Measurements from ENCODE around the gene GABRG3. TPM values are rescaled to one million over a fixed set of nuclear protein-coding genes. Genes with fewer than 3 reads are reported as not detected.

GABRG3 gene
- polyA plus RNA-seq, 1 experiment: not detected

DNA sequence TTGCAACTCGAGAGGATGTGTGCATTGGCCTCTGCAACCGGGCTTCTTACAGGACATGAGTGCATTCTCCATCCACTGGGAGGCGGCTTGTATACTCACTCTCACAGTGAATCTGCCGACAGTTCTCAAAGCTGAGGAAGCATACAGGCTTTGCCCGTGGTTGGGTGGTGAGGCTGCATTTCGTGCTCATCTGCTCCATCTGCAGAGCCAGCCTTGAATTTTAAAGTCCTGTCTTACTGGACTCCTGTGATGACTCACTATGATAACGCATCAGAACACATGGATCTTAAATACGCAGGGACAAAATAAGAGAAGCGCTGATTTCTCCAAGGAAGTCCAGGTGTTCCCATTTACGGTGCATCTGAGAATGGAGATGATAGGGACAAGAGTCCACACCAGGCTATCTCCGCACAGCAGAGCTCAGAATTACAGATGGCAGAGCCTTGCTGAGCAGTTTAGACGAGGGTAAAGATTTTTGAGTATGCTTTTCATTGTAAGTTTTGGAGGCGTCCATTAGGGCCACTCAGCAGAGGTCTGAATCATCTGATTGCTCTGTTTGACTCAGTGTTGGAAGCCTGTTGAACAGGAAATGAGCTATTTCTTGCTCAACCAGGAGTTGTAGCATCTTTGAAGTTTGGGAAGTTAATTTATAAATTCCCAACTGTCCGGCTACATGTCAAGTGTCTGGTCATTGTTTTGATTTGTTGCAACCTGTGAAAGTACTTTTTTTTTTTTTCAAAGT is 87.1 kb downstream of the GABRG3 start:
- CTCF ChIA-PET: no interaction called here
- Histone ChIP-seq H3K27me3 (ENCODE audit: control insufficient read depth, insufficient read depth, low read length) (no peaks in the 10 kb centered on the region), H3K36me3 (ENCODE audit: control insufficient read depth, insufficient read depth, low read length) (no peaks in the 10 kb centered on the region), H3K4me3 (ENCODE audit: low read depth, low read length) (no peak overlapping the region)
- DNase-seq (ENCODE audit: low read depth): no peak
- TF ChIP-seq, protein P1, sequence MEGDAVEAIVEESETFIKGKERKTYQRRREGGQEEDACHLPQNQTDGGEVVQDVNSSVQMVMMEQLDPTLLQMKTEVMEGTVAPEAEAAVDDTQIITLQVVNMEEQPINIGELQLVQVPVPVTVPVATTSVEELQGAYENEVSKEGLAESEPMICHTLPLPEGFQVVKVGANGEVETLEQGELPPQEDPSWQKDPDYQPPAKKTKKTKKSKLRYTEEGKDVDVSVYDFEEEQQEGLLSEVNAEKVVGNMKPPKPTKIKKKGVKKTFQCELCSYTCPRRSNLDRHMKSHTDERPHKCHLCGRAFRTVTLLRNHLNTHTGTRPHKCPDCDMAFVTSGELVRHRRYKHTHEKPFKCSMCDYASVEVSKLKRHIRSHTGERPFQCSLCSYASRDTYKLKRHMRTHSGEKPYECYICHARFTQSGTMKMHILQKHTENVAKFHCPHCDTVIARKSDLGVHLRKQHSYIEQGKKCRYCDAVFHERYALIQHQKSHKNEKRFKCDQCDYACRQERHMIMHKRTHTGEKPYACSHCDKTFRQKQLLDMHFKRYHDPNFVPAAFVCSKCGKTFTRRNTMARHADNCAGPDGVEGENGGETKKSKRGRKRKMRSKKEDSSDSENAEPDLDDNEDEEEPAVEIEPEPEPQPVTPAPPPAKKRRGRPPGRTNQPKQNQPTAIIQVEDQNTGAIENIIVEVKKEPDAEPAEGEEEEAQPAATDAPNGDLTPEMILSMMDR (IDR thresholded peaks at IDR 0.05; ENCODE audit: insufficient read depth, low read depth, low read length): no peak
- POLR2A ChIA-PET: no interaction called here

GRCh38 chr15:27058939-27059338 is 88.0 kb downstream of the GABRG3 start:
- ChIA-PET CTCF (no interaction called here), POLR2A (no interaction called here)
- Histone ChIP-seq H3K36me3 (ENCODE audit: control insufficient read depth, insufficient read depth, low read length) (no peaks in the 10 kb centered on the region), H3K27me3 (ENCODE audit: control insufficient read depth, insufficient read depth, low read length) (no peaks in the 10 kb centered on the region), H3K4me3 (ENCODE audit: low read depth, low read length) (no peak overlapping the region)
- no peak for DNase-seq (ENCODE audit: low read depth)
- TF ChIP-seq, protein P1 (IDR thresholded peaks at IDR 0.05; ENCODE audit: insufficient read depth, low read depth, low read length): no peak

DNA sequence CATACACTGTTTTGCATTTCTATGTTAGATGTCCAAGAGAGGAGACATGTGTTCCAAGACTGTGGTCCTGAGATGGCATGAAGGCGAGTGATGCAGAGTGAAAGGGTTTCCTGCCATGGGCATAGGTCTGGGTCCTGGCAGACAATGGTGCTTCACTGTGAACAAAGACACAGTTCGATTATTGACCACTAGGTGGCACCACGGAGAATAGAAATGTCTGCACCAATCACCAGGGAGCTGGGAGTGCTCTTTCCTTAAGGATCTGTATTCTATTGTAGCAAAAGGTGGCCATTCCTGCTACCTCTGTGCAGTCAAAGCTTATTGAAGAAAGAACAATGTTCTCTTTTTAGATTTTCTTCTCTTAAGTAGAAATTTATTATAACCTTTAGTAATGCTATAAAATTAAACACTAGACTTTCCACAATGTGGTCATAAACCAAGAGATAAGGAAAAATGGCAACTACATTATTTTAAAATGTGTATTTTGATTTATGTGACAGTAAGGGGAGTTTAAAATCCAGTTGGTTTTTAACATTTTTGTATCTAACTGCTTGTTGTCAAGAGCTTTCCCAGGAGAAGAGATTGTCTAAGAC is 88.7 kb downstream of the GABRG3 start:
- Histone ChIP-seq H3K4me3 (ENCODE audit: low read depth, low read length) (no peak overlapping the region), H3K27me3 (ENCODE audit: control insufficient read depth, insufficient read depth, low read length) (no peaks in the 10 kb centered on the region), H3K36me3 (ENCODE audit: control insufficient read depth, insufficient read depth, low read length) (no peaks in the 10 kb centered on the region)
- TF ChIP-seq, protein P1 (IDR thresholded peaks at IDR 0.05; ENCODE audit: insufficient read depth, low read depth, low read length): peak; percentile 29; the same call in 1 of the 2 replicates
- ChIA-PET CTCF (no interaction called here), POLR2A (no interaction called here)
- no peak for DNase-seq (ENCODE audit: low read depth)

- no peaks in the 10 kb centered on the region for H3K27me3 ChIP-seq (ENCODE audit: control insufficient read depth, insufficient read depth, low read length)
- ChIA-PET POLR2A (no interaction called here), CTCF (no interaction called here)
- no peaks in the 10 kb centered on the region for H3K36me3 ChIP-seq (ENCODE audit: control insufficient read depth, insufficient read depth, low read length)
- TF ChIP-seq, protein P1 (IDR thresholded peaks at IDR 0.05; ENCODE audit: insufficient read depth, low read depth, low read length): no peak
- DNase-seq (ENCODE audit: low read depth): no peak
- H3K4me3 ChIP-seq (ENCODE audit: low read depth, low read length): no peak overlapping the region
These were observed 90.8 kb downstream of the GABRG3 start for GRCh38 chr15:27061739-27062138.

DNA sequence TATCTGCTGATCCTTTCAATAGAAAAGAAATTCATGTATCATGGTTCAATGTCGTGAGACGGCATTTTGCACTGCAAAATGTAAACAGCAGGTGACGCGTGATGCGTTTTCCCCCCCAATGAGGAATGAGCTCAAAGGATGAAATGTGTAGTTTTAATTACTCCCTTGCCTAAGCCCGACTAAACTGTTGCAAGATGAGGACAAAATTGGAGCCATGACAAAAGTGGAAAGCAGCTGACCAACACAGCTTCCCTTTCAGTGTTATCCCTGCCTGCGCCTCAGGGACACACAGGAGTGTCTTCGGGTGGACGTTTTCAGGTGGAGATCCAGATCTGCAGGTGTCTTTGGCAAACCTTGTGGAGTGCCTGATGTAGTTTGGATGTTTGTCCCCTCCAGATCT is 92.0 kb downstream of the GABRG3 start:
- Histone ChIP-seq H3K4me3 (ENCODE audit: low read depth, low read length) (no peak overlapping the region), H3K27me3 (ENCODE audit: control insufficient read depth, insufficient read depth, low read length) (no peaks in the 10 kb centered on the region), H3K36me3 (ENCODE audit: control insufficient read depth, insufficient read depth, low read length) (no peaks in the 10 kb centered on the region)
- DNase-seq (ENCODE audit: low read depth): no peak
- CTCF ChIA-PET: no interaction called here
- POLR2A ChIA-PET: no interaction called here
- TF ChIP-seq, protein P1 (IDR thresholded peaks at IDR 0.05; ENCODE audit: insufficient read depth, low read depth, low read length): no peak

Measured in BJ (cell line).